ENCODE data around the gene SMIM45.

Gene SMIM45

DNA sequence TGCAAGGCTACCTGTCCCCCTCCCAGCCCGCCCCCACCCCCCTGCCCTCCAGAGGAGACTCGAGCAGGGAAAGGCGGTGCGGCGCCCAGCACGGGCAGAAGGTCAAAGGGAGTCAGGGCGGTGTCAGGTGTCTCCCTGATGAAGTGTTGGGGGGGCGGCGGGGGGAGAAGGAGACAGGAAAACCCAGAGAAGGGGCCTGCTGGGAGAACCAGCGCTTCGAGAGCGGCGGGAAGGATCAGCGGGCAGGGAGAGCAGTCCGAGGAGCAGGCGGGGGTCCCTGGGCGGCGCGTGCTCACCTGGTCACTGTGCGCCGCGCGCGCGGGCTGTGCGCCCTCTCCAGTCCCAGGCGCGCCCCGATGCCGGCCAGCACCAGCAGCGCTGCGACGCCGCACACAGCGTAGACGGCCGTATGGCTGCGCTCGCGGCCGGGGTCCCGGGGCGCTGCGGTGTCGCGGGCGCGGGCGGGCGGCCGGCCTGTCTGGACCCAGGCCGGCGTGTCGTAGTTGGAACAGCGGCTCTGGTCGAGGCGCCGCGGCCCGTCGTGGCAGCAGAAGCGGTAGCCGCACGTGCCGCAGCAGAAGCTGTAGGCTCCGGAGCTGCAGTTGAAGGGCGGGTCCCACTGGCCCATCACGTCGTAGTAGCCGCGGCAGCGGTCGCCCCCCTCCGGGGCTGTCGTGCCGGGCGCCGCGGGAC, 38.0 kb upstream of the SMIM45 start:
- WGBS, 3 donors = 1 to 4% (median 2%) methylated on average over 13 to 79 of the region's 79 CpGs
- Histone ChIP-seq H3K27me3 (peaks cover 6% of the 10 kb centered on the region), H3K4me1 (ENCODE audit: insufficient read depth) (peaks cover 8% of the 10 kb centered on the region), H3K9me3 (no peaks in the 10 kb centered on the region), H3K36me3 (no peaks in the 10 kb centered on the region), H3K4me3 (no peak overlapping the region), H3K27ac (no peak overlapping the region)
- DNase-seq = no peak
- TF ChIP-seq POLR2A (IDR thresholded peaks at IDR 0.05) (no peak), EP300 (IDR thresholded peaks at IDR 0.05) (no peak)
- TF ChIP-seq, protein P1, sequence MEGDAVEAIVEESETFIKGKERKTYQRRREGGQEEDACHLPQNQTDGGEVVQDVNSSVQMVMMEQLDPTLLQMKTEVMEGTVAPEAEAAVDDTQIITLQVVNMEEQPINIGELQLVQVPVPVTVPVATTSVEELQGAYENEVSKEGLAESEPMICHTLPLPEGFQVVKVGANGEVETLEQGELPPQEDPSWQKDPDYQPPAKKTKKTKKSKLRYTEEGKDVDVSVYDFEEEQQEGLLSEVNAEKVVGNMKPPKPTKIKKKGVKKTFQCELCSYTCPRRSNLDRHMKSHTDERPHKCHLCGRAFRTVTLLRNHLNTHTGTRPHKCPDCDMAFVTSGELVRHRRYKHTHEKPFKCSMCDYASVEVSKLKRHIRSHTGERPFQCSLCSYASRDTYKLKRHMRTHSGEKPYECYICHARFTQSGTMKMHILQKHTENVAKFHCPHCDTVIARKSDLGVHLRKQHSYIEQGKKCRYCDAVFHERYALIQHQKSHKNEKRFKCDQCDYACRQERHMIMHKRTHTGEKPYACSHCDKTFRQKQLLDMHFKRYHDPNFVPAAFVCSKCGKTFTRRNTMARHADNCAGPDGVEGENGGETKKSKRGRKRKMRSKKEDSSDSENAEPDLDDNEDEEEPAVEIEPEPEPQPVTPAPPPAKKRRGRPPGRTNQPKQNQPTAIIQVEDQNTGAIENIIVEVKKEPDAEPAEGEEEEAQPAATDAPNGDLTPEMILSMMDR (IDR thresholded peaks at IDR 0.05) = no peak
- intact Hi-C loops (cut with DNase I) = no loop called here

DNA sequence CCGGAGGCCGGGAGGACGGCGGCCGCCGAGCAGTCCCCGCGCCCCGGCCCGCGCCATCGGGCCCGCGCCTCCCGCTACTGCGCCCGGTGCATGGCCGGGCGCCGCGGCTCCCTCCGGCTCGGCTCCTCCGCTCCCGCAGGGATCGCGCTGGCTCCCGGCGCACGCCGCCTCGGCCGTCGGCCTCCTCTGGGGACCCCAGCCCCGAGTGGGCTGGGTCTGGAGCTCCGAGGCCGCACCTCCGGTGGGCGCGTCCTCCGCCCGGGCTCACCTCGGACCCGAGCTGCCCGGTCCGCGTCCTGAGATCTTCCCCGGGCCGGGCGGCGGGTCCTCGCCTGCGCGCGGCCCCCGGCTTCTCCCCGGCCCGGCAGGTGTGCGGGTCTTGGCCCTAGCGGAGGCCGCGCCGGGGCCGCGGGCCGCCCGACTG, 37.3 kb upstream of the SMIM45 start:
- WGBS, 3 donors = 0 to 1% (median 0%) methylated on average over 36 to 67 of the region's 67 CpGs
- H3K27ac ChIP-seq = no peak overlapping the region
- intact Hi-C loops (cut with DNase I) = no loop called here
- H3K27me3 ChIP-seq = peaks cover 6% of the 10 kb centered on the region
- DNase-seq = no peak
- H3K36me3 ChIP-seq = no peaks in the 10 kb centered on the region
- H3K9me3 ChIP-seq = no peaks in the 10 kb centered on the region
- H3K4me3 ChIP-seq = no peak overlapping the region
- peaks cover 10% of the 10 kb centered on the region for H3K4me1 ChIP-seq (ENCODE audit: insufficient read depth)
- TF ChIP-seq, protein P1 (IDR thresholded peaks at IDR 0.05) = no peak
- TF ChIP-seq EP300 (IDR thresholded peaks at IDR 0.05) = no peak
- TF ChIP-seq POLR2A (IDR thresholded peaks at IDR 0.05) = no peak

DNA sequence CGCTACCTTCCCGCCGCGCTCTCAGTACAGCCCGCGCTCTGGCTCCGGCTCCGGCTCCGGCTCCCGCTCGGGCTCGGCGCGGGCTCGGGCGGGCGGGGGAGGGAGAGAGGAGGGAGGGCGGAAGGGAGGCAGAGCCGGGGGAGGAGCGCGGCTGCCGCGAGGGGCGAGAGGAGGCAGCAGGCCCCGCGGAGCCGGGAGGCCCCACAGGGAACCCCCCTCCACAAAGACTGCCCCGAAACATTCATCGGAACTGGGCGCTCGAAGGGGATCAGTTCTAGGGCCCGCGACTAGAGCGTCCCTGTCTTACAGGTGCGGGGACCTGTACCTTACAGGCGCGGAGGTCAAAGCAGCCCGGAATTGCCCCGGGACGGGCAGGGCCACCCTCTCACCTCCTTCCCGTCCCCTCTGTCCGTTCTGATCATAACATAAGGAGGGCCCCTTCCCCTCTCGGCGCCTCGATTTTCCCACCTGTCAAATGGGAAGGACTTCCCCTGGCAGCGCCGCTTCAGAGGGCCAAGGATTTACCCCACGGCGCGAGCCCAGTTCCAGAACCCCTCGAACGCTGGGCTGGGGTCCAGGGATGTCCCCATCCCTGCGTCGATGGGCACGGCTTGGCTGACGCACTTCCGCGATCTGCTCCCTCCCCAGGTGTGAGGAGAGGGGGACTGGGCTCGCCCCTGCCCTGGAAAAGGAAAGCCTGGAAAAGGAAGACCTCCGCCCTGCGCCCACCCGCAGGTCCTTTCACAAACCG, 36.7 kb upstream of the SMIM45 start, which contains the start of gene SHISA8:
TSS of gene SHISA8 (minus strand) at position 40 of the 751 bp plus-strand sequence. CDS start 407 bp downstream, outside the sequence.
- H3K9me3 ChIP-seq = no peaks in the 10 kb centered on the region
- H3K4me3 ChIP-seq = no peak within 1 kb of the TSS
- H3K27me3 ChIP-seq = peaks cover 6% of the 10 kb centered on the region
- no peak within 1 kb of the TSS for H3K27ac ChIP-seq
- H3K4me1 ChIP-seq (ENCODE audit: insufficient read depth) = peaks cover 11% of the 10 kb centered on the region
- intact Hi-C loops (cut with DNase I) = no loop called here
- no peak for TF ChIP-seq EP300 (IDR thresholded peaks at IDR 0.05)
- TF ChIP-seq POLR2A (IDR thresholded peaks at IDR 0.05) = no peak
- TF ChIP-seq, protein P1 (IDR thresholded peaks at IDR 0.05) = no peak
- peak; percentile 32 to 71 (median 59) for DNase-seq
- WGBS, 3 donors = 3 to 10% (median 8%) methylated on average over 23 to 63 of the region's 63 CpGs
- H3K36me3 ChIP-seq = no peaks in the 10 kb centered on the region

DNA sequence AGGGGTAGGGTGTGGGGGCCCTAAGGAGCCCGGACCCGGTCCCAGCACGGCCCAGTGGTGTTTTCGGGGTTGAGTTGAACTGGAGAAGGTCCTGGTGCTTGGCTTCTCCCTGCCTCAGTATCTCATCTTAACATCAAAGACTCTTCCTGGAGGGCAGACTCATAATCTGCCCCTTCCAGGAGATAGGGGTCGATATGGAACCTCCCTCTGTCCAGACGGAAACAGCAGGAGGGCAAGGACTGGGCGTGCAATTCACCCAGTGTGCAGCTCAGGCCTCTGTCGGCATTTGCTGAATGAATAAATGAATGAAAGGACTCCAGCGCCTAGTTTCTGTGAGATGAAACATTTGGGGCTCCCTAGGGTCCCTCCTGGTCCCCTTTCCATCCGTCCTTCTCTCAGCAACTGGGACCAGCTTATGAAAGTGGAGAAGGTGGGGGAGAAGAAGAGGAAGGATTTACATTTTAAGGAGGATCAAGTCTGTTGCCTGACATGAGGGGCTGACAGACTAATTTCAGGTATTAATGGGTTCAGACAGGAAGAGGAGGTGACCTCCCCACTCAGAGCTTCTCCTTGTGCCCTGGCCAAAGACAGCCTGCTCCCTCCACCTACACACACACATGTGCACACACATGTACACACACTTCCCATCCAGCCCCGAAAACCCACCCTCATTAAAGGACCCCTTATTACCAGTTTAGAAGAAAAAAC, 36.0 kb upstream of the SMIM45 start:
- H3K4me1 ChIP-seq (ENCODE audit: insufficient read depth) = peaks cover 6% of the 10 kb centered on the region
- no peak overlapping the region for H3K4me3 ChIP-seq
- peaks cover 4% of the 10 kb centered on the region for H3K27me3 ChIP-seq
- intact Hi-C loops (cut with DNase I) = no loop called here
- no peaks in the 10 kb centered on the region for H3K9me3 ChIP-seq
- 26 to 37% (median 34%) methylated on average over 10 to 11 of the region's 11 CpGs for WGBS, 3 donors
- DNase-seq = no peak
- no peaks in the 10 kb centered on the region for H3K36me3 ChIP-seq
- H3K27ac ChIP-seq = no peak overlapping the region
- TF ChIP-seq, protein P1 (IDR thresholded peaks at IDR 0.05) = no peak
- TF ChIP-seq EP300 (IDR thresholded peaks at IDR 0.05) = no peak
- TF ChIP-seq POLR2A (IDR thresholded peaks at IDR 0.05) = no peak

All from ovary (tissue), 7 donors.